GM23248 (cell line): ENCODE measurements around the gene TRIM59. TPM values are rescaled to one million over a fixed set of nuclear protein-coding genes. Genes with fewer than 3 reads are reported as not detected.

ENCODE experiments used
- DNase-seq: peaks from one replicate; pipeline ENCODE4 v3.0.0-alpha.2; 2015
- H2AFZ ChIP-seq: fragments of 200-600 bp; sonication (generic); 2 replicates; pipeline ENCODE4 v1.6.1; 2016; ENCODE audit warnings: antibody characterized with exemption
- H3F3A ChIP-seq: fragments of 200-600 bp; sonication (generic); 2 replicates; pipeline ENCODE4 v1.6.1; 2016; ENCODE audit warnings: mild to moderate bottlenecking, antibody characterized with exemption, mixed run types; ENCODE audit not compliant: insufficient read depth
- H3K27ac ChIP-seq: fragments of 200-600 bp; sonication (generic); 2 replicates; pipeline ENCODE4 v1.5.1; 2016; ENCODE audit warnings: mild to moderate bottlenecking
- H3K27me3 ChIP-seq: fragments of 200-600 bp; sonication (generic); replicated peaks from 2 replicates; pipeline ENCODE4 v1.6.1; 2016; ENCODE audit warnings: mild to moderate bottlenecking; ENCODE audit not compliant: insufficient read depth
- H3K36me3 ChIP-seq: fragments of 200-600 bp; sonication (generic); 2 replicates; pipeline ENCODE4 v1.6.1; 2016; ENCODE audit warnings: low read depth, mild to moderate bottlenecking
- H3K4me1 ChIP-seq: fragments of 200-600 bp; sonication (generic); 2 replicates; pipeline ENCODE4 v1.6.1; 2016; ENCODE audit warnings: mild to moderate bottlenecking; ENCODE audit not compliant: insufficient read depth
- H3K4me2 ChIP-seq: fragments of 200-600 bp; sonication (generic); one replicate; pipeline ENCODE4 v1.6.1; 2016; ENCODE audit warnings: mild to moderate bottlenecking; ENCODE audit not compliant: unreplicated experiment
- H3K4me3 ChIP-seq: fragments of 200-600 bp; sonication (generic); 2 replicates; pipeline ENCODE4 v1.5.1; 2016; ENCODE audit warnings: mild to moderate bottlenecking
- H3K79me2 ChIP-seq: fragments of 200-600 bp; sonication (generic); 2 replicates; pipeline ENCODE4 v1.6.1; 2016; ENCODE audit warnings: mild to moderate bottlenecking; ENCODE audit not compliant: insufficient read depth
- H3K9ac ChIP-seq: fragments of 200-600 bp; sonication (generic); 2 replicates; pipeline ENCODE4 v1.6.1; 2016; ENCODE audit warnings: mild to moderate bottlenecking
- H3K9me2 ChIP-seq: fragments of 200-600 bp; sonication (generic); 2 replicates; pipeline ENCODE4 v1.6.1; 2016; ENCODE audit warnings: mixed run types, mild to moderate bottlenecking, moderate library complexity; ENCODE audit not compliant: insufficient read depth
- H3K9me3 ChIP-seq: fragments of 200-600 bp; sonication (generic); one replicate; pipeline ENCODE4 v1.6.1; 2017; ENCODE audit warnings: low read depth
- H4K20me1 ChIP-seq: fragments of 200-600 bp; sonication (generic); 2 replicates; pipeline ENCODE4 v1.6.0; 2016; ENCODE audit not compliant: insufficient read depth
- EZH2 ChIP-seq: fragments of 200-600 bp; sonication (generic); IDR thresholded peaks from 2 replicates; pipeline ENCODE4 v1.6.1; 2018; ENCODE audit warnings: antibody characterized with exemption, mild to moderate bottlenecking; ENCODE audit not compliant: insufficient read depth, poor library complexity, severe bottlenecking
- EZH2phosphoT487 ChIP-seq: fragments of 200-600 bp; sonication (generic); IDR thresholded peaks from 2 replicates; pipeline ENCODE4 v1.6.1; 2018; ENCODE audit warnings: antibody characterized with exemption, moderate library complexity, mild to moderate bottlenecking, low read depth; ENCODE audit not compliant: insufficient read depth
- WGBS, 2 experiments: methylation state at CpG; one replicate each; pipeline ENCODE4 v1.1.6; 2015 to 2017; ENCODE audit warnings: low lambda C conversion rate in 2 of 2, low coverage in 1 of 2; ENCODE audit errors: missing lambda C conversion rate in 2 of 2; 5-methylcytosine and 5-hydroxymethylcytosine counted together
- in situ Hi-C: fragments of 300-500 bp; cut with MboI; formaldehyde crosslinking; loops from 2 replicates; pipeline ENCODE4 v1.15.0; 2020
- polyA plus RNA-seq: library from polyadenylated mRNA; unstranded; fragments of >200 nt; fragmentation: Nextera tagmentation; extraction: Ambion mirVana; gene quantifications from 2 replicates; pipeline ENCODE4 v1.2.1, GENCODE V29; 2016
- total RNA-seq: library from RNA; depleted of rRNA; stranded (reverse); fragments of >200 nt; shearing (Covaris generic); gene quantifications from 2 replicates; pipeline ENCODE4 v1.2.3, GENCODE V29; 2014

Gene TRIM59
- total and polyA plus RNA-seq, 2 experiments from 2014 or later, result 14.8 to 23.9 TPM

GRCh38 chr3:160482796-160483195 lies 33.2 kb upstream of the TRIM59 start:
- Histone ChIP-seq H3F3A (peaks cover 36% of the 10 kb centered on the region), H3K27ac (no peak overlapping the region), H2AFZ (no peak overlapping the region), H3K4me1 (peaks cover 15% of the 10 kb centered on the region), H3K9me2 (no peaks in the 10 kb centered on the region), H4K20me1 (no peaks in the 10 kb centered on the region), H3K9ac (no peak overlapping the region), H3K4me3 (no peak overlapping the region), H3K9me3 (no peaks in the 10 kb centered on the region), H3K79me2 (no peaks in the 10 kb centered on the region), H3K4me2 (no peak overlapping the region), H3K36me3 (no peaks in the 10 kb centered on the region), H3K27me3 (no peaks in the 10 kb centered on the region)
- no peak for DNase-seq
- no peak for TF ChIP-seq EZH2
- no peak for TF ChIP-seq EZH2phosphoT487
- in situ Hi-C loops, result loop anchor here (10.0 kb wide), 1 partner anchor 48 kb away; no protein-coding TSS in a partner anchor
- 63 to 71% methylated on average over 3 of the region's 3 CpGs for WGBS, 2 experiments

- 99% methylated on average over 6 of the region's 6 CpGs for WGBS, 2 experiments
- Histone ChIP-seq H3F3A (peaks cover 35% of the 10 kb centered on the region), H3K4me2 (no peak overlapping the region), H3K27ac (no peak overlapping the region), H3K4me3 (no peak overlapping the region), H3K27me3 (no peaks in the 10 kb centered on the region), H3K4me1 (peaks cover 23% of the 10 kb centered on the region), H3K9me2 (no peaks in the 10 kb centered on the region), H3K79me2 (no peaks in the 10 kb centered on the region), H2AFZ (no peak overlapping the region), H4K20me1 (no peaks in the 10 kb centered on the region), H3K9ac (no peak overlapping the region), H3K9me3 (no peaks in the 10 kb centered on the region), H3K36me3 (no peaks in the 10 kb centered on the region)
- DNase-seq, result no peak
- in situ Hi-C loops, result loop anchor here (10.0 kb wide), 1 partner anchor 47 kb away; no protein-coding TSS in a partner anchor
- no peak for TF ChIP-seq EZH2phosphoT487
- TF ChIP-seq EZH2, result no peak
Measured at GRCh38 chr3:160481856-160482255, 32.3 kb upstream of the TRIM59 start.

GRCh38 chr3:160480931-160481330 lies 31.3 kb upstream of the TRIM59 start:
- 97 to 98% methylated on average over 5 of the region's 5 CpGs for WGBS, 2 experiments
- no peaks in the 10 kb centered on the region for H3K9me3 ChIP-seq
- H3K9me2 ChIP-seq, result no peaks in the 10 kb centered on the region
- no peak overlapping the region for H3K4me3 ChIP-seq
- TF ChIP-seq EZH2 (no peak), EZH2phosphoT487 (no peak)
- no peaks in the 10 kb centered on the region for H3K36me3 ChIP-seq
- H3K79me2 ChIP-seq, result no peaks in the 10 kb centered on the region
- peaks cover 30% of the 10 kb centered on the region for H3F3A ChIP-seq
- peaks cover 21% of the 10 kb centered on the region for H3K4me1 ChIP-seq
- H3K27ac ChIP-seq, result no peak overlapping the region
- no peaks in the 10 kb centered on the region for H3K27me3 ChIP-seq
- no peaks in the 10 kb centered on the region for H4K20me1 ChIP-seq
- H3K4me2 ChIP-seq, result no peak overlapping the region
- H3K9ac ChIP-seq, result no peak overlapping the region
- peak; percentile 40 for DNase-seq
- in situ Hi-C loops, result loop anchor here (10.0 kb wide), 1 partner anchor 46 kb away; no protein-coding TSS in a partner anchor
- H2AFZ ChIP-seq, result no peak overlapping the region

- WGBS, 2 experiments, result 95 to 97% methylated on average over 10 of the region's 10 CpGs
- in situ Hi-C loops, result no loop called here
- Histone ChIP-seq H3K9me3 (no peaks in the 10 kb centered on the region), H3K27ac (no peak overlapping the region), H3K4me1 (peaks cover 34% of the 10 kb centered on the region), H3K4me3 (no peak overlapping the region), H3K9me2 (no peaks in the 10 kb centered on the region), H4K20me1 (no peaks in the 10 kb centered on the region), H3F3A (peaks cover 42% of the 10 kb centered on the region), H3K79me2 (no peaks in the 10 kb centered on the region), H3K9ac (no peak overlapping the region), H3K36me3 (no peaks in the 10 kb centered on the region), H3K4me2 (no peak overlapping the region), H2AFZ (no peak overlapping the region), H3K27me3 (no peaks in the 10 kb centered on the region)
- TF ChIP-seq EZH2phosphoT487, result no peak
- no peak for TF ChIP-seq EZH2
- DNase-seq, result no peak
Measured at GRCh38 chr3:160479376-160479775, 29.8 kb upstream of the TRIM59 start.
